Measurements from ENCODE around the gene STAC2.

DNA sequence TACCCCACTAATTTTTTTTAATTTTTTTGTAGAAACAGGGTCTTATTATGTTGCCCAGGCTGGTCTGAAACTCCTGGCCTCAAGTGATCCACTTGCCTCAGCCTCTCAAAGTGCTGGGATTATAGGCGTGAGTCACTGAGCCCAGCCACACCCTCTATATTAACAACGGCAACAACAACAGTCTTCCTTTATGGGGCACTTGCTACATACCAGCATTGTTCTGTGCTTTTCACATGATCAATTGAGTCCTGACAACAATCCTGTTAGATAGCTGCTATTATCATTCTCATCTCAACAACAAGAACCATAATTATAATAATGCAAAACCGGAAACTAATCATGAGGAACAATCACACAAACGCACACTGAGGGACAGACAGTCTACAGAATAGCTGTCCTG is 47.2 kb downstream of the STAC2 start:
- no peak for TF ChIP-seq ATF7 (IDR thresholded peaks at IDR 0.05)
- TF ChIP-seq EP300 (IDR thresholded peaks at IDR 0.05; ENCODE audit: low read length) = no peak
- TF ChIP-seq POLR2AphosphoS5 (IDR thresholded peaks at IDR 0.05; ENCODE audit: control insufficient read depth, insufficient read depth, low read depth, low read length) = no peak
- no peak for TF ChIP-seq ARNT (IDR thresholded peaks at IDR 0.05)
- TF ChIP-seq, protein P1, sequence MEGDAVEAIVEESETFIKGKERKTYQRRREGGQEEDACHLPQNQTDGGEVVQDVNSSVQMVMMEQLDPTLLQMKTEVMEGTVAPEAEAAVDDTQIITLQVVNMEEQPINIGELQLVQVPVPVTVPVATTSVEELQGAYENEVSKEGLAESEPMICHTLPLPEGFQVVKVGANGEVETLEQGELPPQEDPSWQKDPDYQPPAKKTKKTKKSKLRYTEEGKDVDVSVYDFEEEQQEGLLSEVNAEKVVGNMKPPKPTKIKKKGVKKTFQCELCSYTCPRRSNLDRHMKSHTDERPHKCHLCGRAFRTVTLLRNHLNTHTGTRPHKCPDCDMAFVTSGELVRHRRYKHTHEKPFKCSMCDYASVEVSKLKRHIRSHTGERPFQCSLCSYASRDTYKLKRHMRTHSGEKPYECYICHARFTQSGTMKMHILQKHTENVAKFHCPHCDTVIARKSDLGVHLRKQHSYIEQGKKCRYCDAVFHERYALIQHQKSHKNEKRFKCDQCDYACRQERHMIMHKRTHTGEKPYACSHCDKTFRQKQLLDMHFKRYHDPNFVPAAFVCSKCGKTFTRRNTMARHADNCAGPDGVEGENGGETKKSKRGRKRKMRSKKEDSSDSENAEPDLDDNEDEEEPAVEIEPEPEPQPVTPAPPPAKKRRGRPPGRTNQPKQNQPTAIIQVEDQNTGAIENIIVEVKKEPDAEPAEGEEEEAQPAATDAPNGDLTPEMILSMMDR (IDR thresholded peaks at IDR 0.05 in 2 of 3, conservative IDR thresholded peaks at IDR 0.05 in 1 of 3; ENCODE audit: insufficient read depth in 2 of 3, low read depth in 1 of 3, low read length in 3 of 3) = no peak
- TF ChIP-seq EZH2 (IDR thresholded peaks at IDR 0.05; ENCODE audit: borderline replicate concordance, low read depth, low read length) = no peak
- no peak for TF ChIP-seq TBP (optimal IDR thresholded peaks at IDR 0.05; ENCODE audit: low read depth, low read length)
- no peak for TF ChIP-seq ZBTB1 (CRISPR knock-in tag; IDR thresholded peaks at IDR 0.05; ENCODE audit: borderline replicate concordance, low read depth)
- TF ChIP-seq, protein P2, sequence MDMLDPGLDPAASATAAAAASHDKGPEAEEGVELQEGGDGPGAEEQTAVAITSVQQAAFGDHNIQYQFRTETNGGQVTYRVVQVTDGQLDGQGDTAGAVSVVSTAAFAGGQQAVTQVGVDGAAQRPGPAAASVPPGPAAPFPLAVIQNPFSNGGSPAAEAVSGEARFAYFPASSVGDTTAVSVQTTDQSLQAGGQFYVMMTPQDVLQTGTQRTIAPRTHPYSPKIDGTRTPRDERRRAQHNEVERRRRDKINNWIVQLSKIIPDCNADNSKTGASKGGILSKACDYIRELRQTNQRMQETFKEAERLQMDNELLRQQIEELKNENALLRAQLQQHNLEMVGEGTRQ (CRISPR knock-in tag; IDR thresholded peaks at IDR 0.05) = no peak

Data from K562 (cell line).